Subcutaneous adipose tissue (tissue), 4 donors: ENCODE data around the gene TFPT. TPM values are rescaled to one million over a fixed set of nuclear protein-coding genes. Genes with fewer than 3 reads are reported as not detected.

Source experiments
- CTCF ChIP-seq: fragments of 450-650 bp; IDR thresholded peaks from one replicate; pipeline ENCODE4 v1.5.1; 2016; ENCODE audit warnings: low read depth, mild to moderate bottlenecking, control low read depth, antibody characterized with exemption, moderate library complexity
- total RNA-seq, 4 donors: library from RNA; depleted of rRNA; stranded (reverse); fragments of >200 nt; gene quantifications; one replicate each; pipeline ENCODE4 v1.1.0, GENCODE V29; 2016

The TFPT gene
- total RNA-seq, 4 donors from 2014 or later = 5.7 to 23.6 (median 16.6) TPM

GRCh38 chr19:54160182-54160811 is 44.8 kb upstream of the TFPT start:
- no peak for TF ChIP-seq CTCF

GRCh38 chr19:54159352-54160181 is 44.1 kb upstream of the TFPT start, which contains the start of gene LENG1:
LENG1 (minus strand) TSS chr19:54159721; CDS start chr19:54159695, 26 bp downstream.
- TF ChIP-seq CTCF = no peak

GRCh38 chr19:54158812-54159351 is 43.4 kb upstream of the TFPT start:
- no peak for TF ChIP-seq CTCF

GRCh38 chr19:54156953-54157352 is 41.5 kb upstream of the TFPT start:
- TF ChIP-seq CTCF = no peak

GRCh38 chr19:54156490-54156889 is 41.0 kb upstream of the TFPT start:
- no peak for TF ChIP-seq CTCF

- TF ChIP-seq CTCF = no peak
Observed at GRCh38 chr19:54155694-54156093, 40.2 kb upstream of the TFPT start.
